Body of pancreas (tissue), 4 donors: Measurements from ENCODE around the gene IFNA13.

Experiments
- POLR2A ChIP-seq, 3 donors: fragments of 450-650 bp; IDR thresholded peaks; one replicate each; pipeline ENCODE4 v1.6.1; 2016; ENCODE audit warnings: antibody characterized with exemption in 3 of 3, mild to moderate bottlenecking in 2 of 3
- TF ChIP-seq, protein P1 (sequence below), 7 experiments: fragments of 450-650 bp in 4 of 7; fragments of 200-600 bp in 3 of 7; sonication (generic) in 3 of 7; IDR thresholded peaks; one replicate each; pipeline ENCODE4 v1.5.1; 2016 to 2019; ENCODE audit warnings: antibody characterized with exemption in 7 of 7

GRCh38 chr9:21398955-21399489 lies 31.2 kb upstream of the IFNA13 start:
- TF ChIP-seq, protein P1, sequence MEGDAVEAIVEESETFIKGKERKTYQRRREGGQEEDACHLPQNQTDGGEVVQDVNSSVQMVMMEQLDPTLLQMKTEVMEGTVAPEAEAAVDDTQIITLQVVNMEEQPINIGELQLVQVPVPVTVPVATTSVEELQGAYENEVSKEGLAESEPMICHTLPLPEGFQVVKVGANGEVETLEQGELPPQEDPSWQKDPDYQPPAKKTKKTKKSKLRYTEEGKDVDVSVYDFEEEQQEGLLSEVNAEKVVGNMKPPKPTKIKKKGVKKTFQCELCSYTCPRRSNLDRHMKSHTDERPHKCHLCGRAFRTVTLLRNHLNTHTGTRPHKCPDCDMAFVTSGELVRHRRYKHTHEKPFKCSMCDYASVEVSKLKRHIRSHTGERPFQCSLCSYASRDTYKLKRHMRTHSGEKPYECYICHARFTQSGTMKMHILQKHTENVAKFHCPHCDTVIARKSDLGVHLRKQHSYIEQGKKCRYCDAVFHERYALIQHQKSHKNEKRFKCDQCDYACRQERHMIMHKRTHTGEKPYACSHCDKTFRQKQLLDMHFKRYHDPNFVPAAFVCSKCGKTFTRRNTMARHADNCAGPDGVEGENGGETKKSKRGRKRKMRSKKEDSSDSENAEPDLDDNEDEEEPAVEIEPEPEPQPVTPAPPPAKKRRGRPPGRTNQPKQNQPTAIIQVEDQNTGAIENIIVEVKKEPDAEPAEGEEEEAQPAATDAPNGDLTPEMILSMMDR (IDR thresholded peaks at IDR 0.05), result no peak
- no peak for TF ChIP-seq POLR2A (IDR thresholded peaks at IDR 0.05)
